ENCODE measurements around the gene CHID1. TPM values are rescaled to one million over a fixed set of nuclear protein-coding genes. Genes with fewer than 3 reads are reported as not detected.

CHID1 gene
- total RNA-seq, 4 donors from 2014 or later = 47.9 to 83.4 (median 65.8) TPM

GRCh38 chr11:837189-837989, 73.2 kb downstream of the CHID1 start:
- peaks cover 0 to 55% (median 7%) of the 10 kb centered on the region in 3 donors for H3K36me3 ChIP-seq
- no peak overlapping the region for H3K4me3 ChIP-seq
- peaks cover 0 to 80% (median 46%) of the 10 kb centered on the region in 4 donors for H3K4me1 ChIP-seq
- 86 to 88% methylated on average over 8 to 22 of the region's 22 CpGs for WGBS, 2 donors
- no peak for TF ChIP-seq CTCF (IDR thresholded peaks at IDR 0.05)
- TF ChIP-seq POLR2A (IDR thresholded peaks at IDR 0.05) = no peak
- no peak for TF ChIP-seq EP300 (IDR thresholded peaks at IDR 0.05)
- H3K27me3 ChIP-seq = no peaks in the 10 kb centered on the region
- peak overlapping the region in 2 of 4 donors; percentile 36 to 51 for H3K27ac ChIP-seq
- H3K9me3 ChIP-seq = no peaks in the 10 kb centered on the region
- DNase-seq (ENCODE audit: low spot score in 2 of 2) = no peak

- DNase-seq (ENCODE audit: low spot score in 2 of 2) = no peak
- WGBS, 2 donors = 77 to 85% methylated on average over 7 to 9 of the region's 9 CpGs
- Histone ChIP-seq H3K4me1 (peaks cover 0 to 85% (median 50%) of the 10 kb centered on the region in 4 donors), H3K4me3 (no peak overlapping the region), H3K27me3 (no peaks in the 10 kb centered on the region), H3K27ac (peak overlapping the region in 2 of 4 donors; percentile 36 to 51), H3K36me3 (peaks cover 0 to 55% (median 7%) of the 10 kb centered on the region in 3 donors), H3K9me3 (no peaks in the 10 kb centered on the region)
- TF ChIP-seq EP300 (IDR thresholded peaks at IDR 0.05) = no peak
- no peak for TF ChIP-seq POLR2A (IDR thresholded peaks at IDR 0.05)
- TF ChIP-seq CTCF (IDR thresholded peaks at IDR 0.05) = no peak
These were observed 73.9 kb downstream of the CHID1 start for GRCh38 chr11:836700-837099.

- TF ChIP-seq CTCF (IDR thresholded peaks at IDR 0.05) (no peak), POLR2A (IDR thresholded peaks at IDR 0.05) (no peak), EP300 (IDR thresholded peaks at IDR 0.05) (no peak)
- H3K36me3 ChIP-seq = peaks cover 0 to 55% (median 7%) of the 10 kb centered on the region in 3 donors
- peak overlapping the region in 1 of 4 donors; percentile 51 for H3K27ac ChIP-seq
- H3K4me1 ChIP-seq = peaks cover 0 to 85% (median 48%) of the 10 kb centered on the region in 4 donors
- peaks cover 0 to 3% of the 10 kb centered on the region in 2 donors for H3K27me3 ChIP-seq
- WGBS, 2 donors = 86 to 91% methylated on average over 5 to 10 of the region's 14 CpGs
- no peaks in the 10 kb centered on the region for H3K9me3 ChIP-seq
- H3K4me3 ChIP-seq = no peak overlapping the region
- no peak for DNase-seq (ENCODE audit: low spot score in 2 of 2)
These were observed 74.3 kb downstream of the CHID1 start for GRCh38 chr11:836274-836673.

- Histone ChIP-seq H3K9me3 (no peaks in the 10 kb centered on the region), H3K4me1 (peaks cover 0 to 86% (median 46%) of the 10 kb centered on the region in 4 donors), H3K4me3 (peak overlapping the region; percentile 6 to 87 (median 48)), H3K27ac (peak overlapping the region; percentile 88 to 93 (median 90)), H3K27me3 (peaks cover 0 to 20% of the 10 kb centered on the region in 2 donors), H3K36me3 (peaks cover 0 to 41% (median under 1%) of the 10 kb centered on the region in 3 donors)
- WGBS, 2 donors = 16 to 17% methylated on average over 24 to 31 of the region's 31 CpGs
- DNase-seq (ENCODE audit: low spot score in 2 of 2) = no peak
- TF ChIP-seq EP300 (IDR thresholded peaks at IDR 0.05) (peak in 1 of 2 donors; percentile 77), POLR2A (IDR thresholded peaks at IDR 0.05) (peak in 1 of 2 donors; percentile 59), CTCF (IDR thresholded peaks at IDR 0.05) (no peak)
These were observed 76.0 kb downstream of the CHID1 start for GRCh38 chr11:834371-835316.

Data from tibial nerve (tissue), 4 donors.